ENCODE results near the gene PLEKHA4. TPM values are rescaled to one million over a fixed set of nuclear protein-coding genes. Genes with fewer than 3 reads are reported as not detected.

PLEKHA4 gene
- total RNA-seq = 21.4 and 28.6 TPM in 2 replicates

- peaks cover 30% of the 10 kb centered on the region for H3K79me2 ChIP-seq (ENCODE audit: insufficient read depth, low read length)
- DNase-seq (ENCODE audit: insufficient read length, low spot score, missing footprints) = peak; percentile 94
- peak within 1 kb of the TSS; percentile 74 for H3K4me3 ChIP-seq (ENCODE audit: insufficient read depth, low read length)
- H3K27me3 ChIP-seq (ENCODE audit: insufficient read depth, low read length) = no peaks in the 10 kb centered on the region
- peaks cover 11% of the 10 kb centered on the region for H4K20me1 ChIP-seq (ENCODE audit: insufficient read depth, low read length)
- H3K4me1 ChIP-seq (ENCODE audit: insufficient read depth, low read length) = peaks cover 20% of the 10 kb centered on the region
- H3K27ac ChIP-seq (ENCODE audit: low read depth, low read length) = peak within 1 kb of the TSS; percentile 51
- peak within 1 kb of the TSS; percentile 88 for H3K4me2 ChIP-seq (ENCODE audit: insufficient read depth, low read length)
- no peaks in the 10 kb centered on the region for H3K9me3 ChIP-seq (ENCODE audit: low read depth, low read length)
- TF ChIP-seq CTCF (IDR thresholded peaks at IDR 0.05; ENCODE audit: extremely low read depth, low read depth, low read length) = no peak
- H3K36me3 ChIP-seq (ENCODE audit: insufficient read depth, low read length) = peaks cover 19% of the 10 kb centered on the region
- H2AFZ ChIP-seq (ENCODE audit: low read length) = peak within 1 kb of the TSS; percentile 81
These were observed at the start of gene PLEKHA4 for GRCh38 chr19:48868114-48868886. PLEKHA4 (minus strand) TSS chr19:48868617; CDS start chr19:48867620, 997 bp downstream.

GRCh38 chr19:48918071-48918470 lies 49.7 kb upstream of the PLEKHA4 start:
- Histone ChIP-seq H3K4me1 (ENCODE audit: insufficient read depth, low read length) (no peaks in the 10 kb centered on the region), H3K27ac (ENCODE audit: low read depth, low read length) (no peak overlapping the region), H3K4me2 (ENCODE audit: insufficient read depth, low read length) (no peak overlapping the region), H3K9me3 (ENCODE audit: low read depth, low read length) (no peaks in the 10 kb centered on the region), H4K20me1 (ENCODE audit: insufficient read depth, low read length) (no peaks in the 10 kb centered on the region), H3K79me2 (ENCODE audit: insufficient read depth, low read length) (no peaks in the 10 kb centered on the region), H3K36me3 (ENCODE audit: insufficient read depth, low read length) (peaks cover 59% of the 10 kb centered on the region), H2AFZ (ENCODE audit: low read length) (no peak overlapping the region), H3K27me3 (ENCODE audit: insufficient read depth, low read length) (no peaks in the 10 kb centered on the region), H3K4me3 (ENCODE audit: insufficient read depth, low read length) (no peak overlapping the region)
- no peak for DNase-seq (ENCODE audit: insufficient read length, low spot score, missing footprints)
- no peak for TF ChIP-seq CTCF (IDR thresholded peaks at IDR 0.05; ENCODE audit: extremely low read depth, low read depth, low read length)

GRCh38 chr19:48915757-48916156 lies 47.3 kb upstream of the PLEKHA4 start:
- DNase-seq (ENCODE audit: insufficient read length, low spot score, missing footprints) = no peak
- no peak for TF ChIP-seq CTCF (IDR thresholded peaks at IDR 0.05; ENCODE audit: extremely low read depth, low read depth, low read length)
- H2AFZ ChIP-seq (ENCODE audit: low read length) = no peak overlapping the region
- H3K36me3 ChIP-seq (ENCODE audit: insufficient read depth, low read length) = peaks cover 67% of the 10 kb centered on the region
- H3K27me3 ChIP-seq (ENCODE audit: insufficient read depth, low read length) = no peaks in the 10 kb centered on the region
- no peaks in the 10 kb centered on the region for H4K20me1 ChIP-seq (ENCODE audit: insufficient read depth, low read length)
- no peaks in the 10 kb centered on the region for H3K79me2 ChIP-seq (ENCODE audit: insufficient read depth, low read length)
- H3K4me3 ChIP-seq (ENCODE audit: insufficient read depth, low read length) = no peak overlapping the region
- H3K27ac ChIP-seq (ENCODE audit: low read depth, low read length) = no peak overlapping the region
- no peaks in the 10 kb centered on the region for H3K9me3 ChIP-seq (ENCODE audit: low read depth, low read length)
- no peak overlapping the region for H3K4me2 ChIP-seq (ENCODE audit: insufficient read depth, low read length)
- H3K4me1 ChIP-seq (ENCODE audit: insufficient read depth, low read length) = no peaks in the 10 kb centered on the region

GRCh38 chr19:48914181-48914580 lies 45.8 kb upstream of the PLEKHA4 start:
- Histone ChIP-seq H3K27ac (ENCODE audit: low read depth, low read length) (no peak overlapping the region), H3K27me3 (ENCODE audit: insufficient read depth, low read length) (no peaks in the 10 kb centered on the region), H4K20me1 (ENCODE audit: insufficient read depth, low read length) (no peaks in the 10 kb centered on the region), H3K4me3 (ENCODE audit: insufficient read depth, low read length) (no peak overlapping the region), H3K4me2 (ENCODE audit: insufficient read depth, low read length) (no peak overlapping the region), H3K36me3 (ENCODE audit: insufficient read depth, low read length) (peaks cover 76% of the 10 kb centered on the region), H3K4me1 (ENCODE audit: insufficient read depth, low read length) (no peaks in the 10 kb centered on the region), H3K9me3 (ENCODE audit: low read depth, low read length) (no peaks in the 10 kb centered on the region), H3K79me2 (ENCODE audit: insufficient read depth, low read length) (no peaks in the 10 kb centered on the region), H2AFZ (ENCODE audit: low read length) (no peak overlapping the region)
- TF ChIP-seq CTCF (IDR thresholded peaks at IDR 0.05; ENCODE audit: extremely low read depth, low read depth, low read length) = no peak
- peak; percentile 38 for DNase-seq (ENCODE audit: insufficient read length, low spot score, missing footprints)

All from osteoblast (primary cell).